Suprapubic skin (tissue), 4 donors: ENCODE results near the gene GRID2. TPM values are rescaled to one million over a fixed set of nuclear protein-coding genes. Genes with fewer than 3 reads are reported as not detected.

ENCODE experiments used
- DNase-seq, 2 donors: peaks; one replicate each; pipeline ENCODE4 v3.0.0-alpha.2; 2019; ENCODE audit warnings: low spot score in 2 of 2
- H3K27ac ChIP-seq: fragments of 200-600 bp; sonication (generic); one replicate; pipeline ENCODE4 v1.5.1; 2019
- H3K27me3 ChIP-seq: fragments of 200-600 bp; sonication (generic); one replicate; pipeline ENCODE4 v1.5.1; 2019
- H3K36me3 ChIP-seq: fragments of 200-600 bp; sonication (generic); one replicate; pipeline ENCODE4 v1.5.1; 2019
- H3K4me1 ChIP-seq: fragments of 200-600 bp; sonication (generic); one replicate; pipeline ENCODE4 v1.5.1; 2019
- H3K4me3 ChIP-seq: fragments of 200-600 bp; sonication (generic); one replicate; pipeline ENCODE4 v1.5.1; 2019; ENCODE audit warnings: mild to moderate bottlenecking
- H3K9me3 ChIP-seq: fragments of 200-600 bp; sonication (generic); one replicate; pipeline ENCODE4 v1.5.1; 2019
- EP300 ChIP-seq: sonication (generic); formaldehyde crosslinking; IDR thresholded peaks from one replicate; pipeline ENCODE4 v1.6.1; 2017; ENCODE audit warnings: antibody characterized with exemption
- POLR2A ChIP-seq, 2 donors: fragments of 450-650 bp; IDR thresholded peaks; one replicate each; pipeline ENCODE4 v1.6.1; 2017; ENCODE audit warnings: antibody characterized with exemption in 2 of 2, mild to moderate bottlenecking in 2 of 2, moderate library complexity in 2 of 2
- POLR2AphosphoS5 ChIP-seq, 3 donors: sonication (generic); formaldehyde crosslinking; IDR thresholded peaks; one replicate each; pipeline ENCODE4 v1.6.1; 2017; ENCODE audit warnings: antibody characterized with exemption in 3 of 3
- WGBS: methylation state at CpG from one replicate; pipeline ENCODE4 v1.1.5; 2018; 5-methylcytosine and 5-hydroxymethylcytosine counted together
- total RNA-seq, 4 donors: library from RNA; depleted of rRNA; stranded (reverse); fragments of >200 nt; gene quantifications; one replicate each; pipeline ENCODE4 v1.1.0, GENCODE V29; 2016
- TF ChIP-seq, protein P1 (sequence below), 2 donors: fragments of 200-600 bp in 1 of 2; fragments of 450-650 bp in 1 of 2; sonication (generic) in 1 of 2; IDR thresholded peaks; one replicate each; pipeline ENCODE4 v1.5.1; 2016 to 2019; ENCODE audit warnings: antibody characterized with exemption in 2 of 2, mild to moderate bottlenecking in 1 of 2, moderate library complexity in 1 of 2

GRID2 gene
- total RNA-seq, 4 donors from 2014 or later, result not detected

DNA sequence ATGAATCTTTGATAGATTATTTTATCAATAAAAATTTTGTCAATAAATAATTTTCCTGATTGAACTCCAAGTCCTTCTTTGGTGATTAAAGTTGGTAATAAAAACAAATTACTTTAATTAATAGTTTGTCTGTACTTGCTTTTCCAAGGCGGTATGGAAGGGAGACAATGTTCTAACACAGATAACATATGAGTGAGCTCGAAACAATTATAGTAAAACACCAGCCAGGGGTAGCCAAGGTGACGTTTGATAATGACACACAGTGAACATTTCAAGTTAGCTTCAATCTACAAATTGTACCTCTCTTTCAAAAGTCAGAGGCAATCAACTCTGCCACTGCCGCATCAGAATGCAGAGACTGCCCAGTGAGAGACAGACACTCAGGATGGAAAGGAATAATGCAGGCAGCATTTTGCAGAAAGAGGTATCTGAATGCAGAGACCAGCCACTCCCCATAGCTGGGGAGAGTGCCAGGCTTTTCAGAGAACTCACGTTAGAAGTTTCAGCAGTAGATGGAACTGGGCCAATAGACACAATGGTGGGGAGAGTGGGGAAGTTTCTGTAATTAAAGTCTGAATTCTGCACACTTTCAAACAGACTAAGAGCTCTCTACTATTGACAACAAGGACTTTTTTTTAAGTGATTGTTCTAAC is 1506.7 kb downstream of the GRID2 start:
- H3K27me3 ChIP-seq, result no peaks in the 10 kb centered on the region
- WGBS, result 28% methylated on average over 5 of the region's 5 CpGs
- TF ChIP-seq, protein P1, sequence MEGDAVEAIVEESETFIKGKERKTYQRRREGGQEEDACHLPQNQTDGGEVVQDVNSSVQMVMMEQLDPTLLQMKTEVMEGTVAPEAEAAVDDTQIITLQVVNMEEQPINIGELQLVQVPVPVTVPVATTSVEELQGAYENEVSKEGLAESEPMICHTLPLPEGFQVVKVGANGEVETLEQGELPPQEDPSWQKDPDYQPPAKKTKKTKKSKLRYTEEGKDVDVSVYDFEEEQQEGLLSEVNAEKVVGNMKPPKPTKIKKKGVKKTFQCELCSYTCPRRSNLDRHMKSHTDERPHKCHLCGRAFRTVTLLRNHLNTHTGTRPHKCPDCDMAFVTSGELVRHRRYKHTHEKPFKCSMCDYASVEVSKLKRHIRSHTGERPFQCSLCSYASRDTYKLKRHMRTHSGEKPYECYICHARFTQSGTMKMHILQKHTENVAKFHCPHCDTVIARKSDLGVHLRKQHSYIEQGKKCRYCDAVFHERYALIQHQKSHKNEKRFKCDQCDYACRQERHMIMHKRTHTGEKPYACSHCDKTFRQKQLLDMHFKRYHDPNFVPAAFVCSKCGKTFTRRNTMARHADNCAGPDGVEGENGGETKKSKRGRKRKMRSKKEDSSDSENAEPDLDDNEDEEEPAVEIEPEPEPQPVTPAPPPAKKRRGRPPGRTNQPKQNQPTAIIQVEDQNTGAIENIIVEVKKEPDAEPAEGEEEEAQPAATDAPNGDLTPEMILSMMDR (IDR thresholded peaks at IDR 0.05), result no peak
- TF ChIP-seq POLR2A (IDR thresholded peaks at IDR 0.05), result no peak
- no peak for TF ChIP-seq EP300
- no peak for TF ChIP-seq POLR2AphosphoS5 (IDR thresholded peaks at IDR 0.05)
- H3K9me3 ChIP-seq, result no peaks in the 10 kb centered on the region
- no peak overlapping the region for H3K27ac ChIP-seq
- no peaks in the 10 kb centered on the region for H3K4me1 ChIP-seq
- no peak overlapping the region for H3K4me3 ChIP-seq
- DNase-seq, result no peak
- H3K36me3 ChIP-seq, result no peaks in the 10 kb centered on the region

DNA sequence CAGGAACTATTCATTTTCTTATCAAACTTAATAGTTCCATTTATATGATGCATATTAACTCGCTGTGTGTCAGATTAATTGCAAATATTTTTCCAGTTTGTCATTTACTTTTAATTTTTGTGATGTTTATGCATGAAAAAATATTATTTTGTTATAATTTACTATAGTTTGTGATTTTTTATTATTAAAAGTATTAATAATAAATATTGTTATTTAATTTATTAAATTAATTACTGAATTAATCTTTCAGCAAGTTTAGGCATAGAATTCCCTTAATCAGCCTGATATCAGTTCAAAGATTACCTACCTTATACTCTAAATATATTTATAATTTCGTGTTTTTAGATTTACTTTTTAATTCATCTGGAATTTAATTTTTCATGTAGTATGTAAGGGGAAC is 1509.3 kb downstream of the GRID2 start:
- no peaks in the 10 kb centered on the region for H3K4me1 ChIP-seq
- H3K27me3 ChIP-seq, result peaks cover 5% of the 10 kb centered on the region
- no peaks in the 10 kb centered on the region for H3K36me3 ChIP-seq
- H3K27ac ChIP-seq, result no peak overlapping the region
- WGBS, result 85% methylated on average over 2 of the region's 2 CpGs
- H3K4me3 ChIP-seq, result no peak overlapping the region
- TF ChIP-seq, protein P1 (IDR thresholded peaks at IDR 0.05), result no peak
- TF ChIP-seq EP300 (no peak), POLR2A (IDR thresholded peaks at IDR 0.05) (no peak), POLR2AphosphoS5 (IDR thresholded peaks at IDR 0.05) (no peak)
- H3K9me3 ChIP-seq, result no peaks in the 10 kb centered on the region
- no peak for DNase-seq

DNA sequence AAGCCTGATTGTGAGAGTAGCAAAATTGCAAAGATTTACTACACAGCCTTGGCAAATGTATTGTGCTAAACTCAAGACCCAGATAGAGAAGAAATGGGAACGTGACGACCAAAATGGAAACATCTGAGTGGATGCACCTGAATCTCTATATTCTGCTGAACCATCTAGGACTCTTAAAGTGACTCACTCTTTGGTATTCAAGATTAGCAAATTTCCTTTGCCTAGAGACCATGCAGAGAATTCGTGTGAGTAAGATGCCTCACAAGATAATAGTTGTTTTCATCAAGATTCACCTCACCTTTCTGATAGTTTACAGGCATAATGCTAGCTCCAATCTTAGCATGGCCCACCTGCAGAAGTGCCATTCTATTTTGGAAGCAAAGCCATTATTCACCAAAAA is 1510.4 kb downstream of the GRID2 start:
- H3K4me3 ChIP-seq, result no peak overlapping the region
- no peak overlapping the region for H3K27ac ChIP-seq
- no peaks in the 10 kb centered on the region for H3K36me3 ChIP-seq
- H3K4me1 ChIP-seq, result no peaks in the 10 kb centered on the region
- TF ChIP-seq, protein P1 (IDR thresholded peaks at IDR 0.05), result no peak
- TF ChIP-seq POLR2AphosphoS5 (IDR thresholded peaks at IDR 0.05) (no peak), EP300 (no peak), POLR2A (IDR thresholded peaks at IDR 0.05) (no peak)
- no peak for DNase-seq
- H3K9me3 ChIP-seq, result no peaks in the 10 kb centered on the region
- 77% methylated on average over 3 of the region's 3 CpGs for WGBS
- peaks cover 7% of the 10 kb centered on the region for H3K27me3 ChIP-seq

DNA sequence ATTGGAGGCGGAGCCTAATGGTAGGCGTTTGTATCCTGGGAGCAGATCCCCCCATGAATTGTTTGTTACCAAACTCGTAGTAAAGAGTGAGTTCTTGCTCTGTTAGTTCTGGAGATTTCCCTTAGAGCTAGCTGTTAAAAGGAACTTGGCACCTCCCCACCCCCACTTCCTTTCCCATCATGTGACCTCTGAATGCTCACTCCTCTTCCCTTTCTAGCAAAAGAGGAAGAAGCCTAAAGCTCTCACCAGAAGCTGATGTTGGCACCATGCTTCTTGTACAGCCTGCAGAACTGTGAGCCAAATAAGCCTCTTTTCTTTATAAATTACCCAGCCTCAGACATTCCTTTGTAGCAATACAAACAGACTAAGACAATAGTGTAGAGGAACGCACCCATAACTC is 1511.0 kb downstream of the GRID2 start:
- Histone ChIP-seq H3K9me3 (no peaks in the 10 kb centered on the region), H3K27me3 (peaks cover 10% of the 10 kb centered on the region), H3K27ac (no peak overlapping the region), H3K4me1 (no peaks in the 10 kb centered on the region), H3K4me3 (no peak overlapping the region), H3K36me3 (no peaks in the 10 kb centered on the region)
- TF ChIP-seq POLR2AphosphoS5 (IDR thresholded peaks at IDR 0.05), result no peak
- WGBS, result 67% methylated on average over 4 of the region's 4 CpGs
- no peak for DNase-seq
